Prostate gland (tissue), 2 donors: Measurements from ENCODE around the gene PDE9A.

Experiments
- POLR2A ChIP-seq: fragments of 450-650 bp; IDR thresholded peaks from one replicate; pipeline ENCODE4 v1.6.1; 2016; ENCODE audit warnings: antibody characterized with exemption, mild to moderate bottlenecking
- POLR2AphosphoS5 ChIP-seq: sonication (generic); formaldehyde crosslinking; IDR thresholded peaks from one replicate; pipeline ENCODE4 v1.6.1; 2017; ENCODE audit warnings: antibody characterized with exemption
- TF ChIP-seq, protein P1 (sequence below), 4 experiments: fragments of 200-600 bp in 2 of 4; fragments of 450-650 bp in 2 of 4; sonication (generic) in 2 of 4; IDR thresholded peaks; 1 replicate in 3 of 4; 2 replicates in 1 of 4; pipeline ENCODE4 v1.5.1; 2016 to 2019; ENCODE audit warnings: antibody characterized with exemption in 4 of 4, mild to moderate bottlenecking in 2 of 4, moderate library complexity in 2 of 4

DNA sequence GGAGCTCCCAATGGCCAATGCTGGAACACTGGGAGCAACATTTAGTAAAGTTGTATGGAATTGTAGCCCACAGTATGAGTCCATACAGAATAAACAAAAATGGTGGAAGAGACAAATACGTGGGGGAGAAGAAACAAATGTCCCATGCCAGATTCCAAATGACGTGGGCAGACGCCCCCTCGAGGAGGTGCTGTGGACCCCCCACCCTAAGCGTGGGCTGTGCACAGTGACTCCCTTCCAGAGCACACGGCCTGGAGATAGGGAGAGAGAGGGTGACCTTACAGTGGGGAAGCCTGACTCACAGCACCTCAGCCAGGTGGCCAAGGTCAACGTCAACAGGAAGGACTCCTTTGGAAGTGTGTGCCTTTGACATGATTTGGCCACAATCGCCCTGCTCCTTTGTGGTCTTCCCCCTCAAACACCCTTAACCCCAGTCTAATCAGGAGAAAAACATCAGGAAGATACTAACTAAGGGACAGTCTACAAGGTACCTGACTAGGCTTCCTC lies 13.7 kb upstream of the PDE9A start:
- TF ChIP-seq, protein P1, sequence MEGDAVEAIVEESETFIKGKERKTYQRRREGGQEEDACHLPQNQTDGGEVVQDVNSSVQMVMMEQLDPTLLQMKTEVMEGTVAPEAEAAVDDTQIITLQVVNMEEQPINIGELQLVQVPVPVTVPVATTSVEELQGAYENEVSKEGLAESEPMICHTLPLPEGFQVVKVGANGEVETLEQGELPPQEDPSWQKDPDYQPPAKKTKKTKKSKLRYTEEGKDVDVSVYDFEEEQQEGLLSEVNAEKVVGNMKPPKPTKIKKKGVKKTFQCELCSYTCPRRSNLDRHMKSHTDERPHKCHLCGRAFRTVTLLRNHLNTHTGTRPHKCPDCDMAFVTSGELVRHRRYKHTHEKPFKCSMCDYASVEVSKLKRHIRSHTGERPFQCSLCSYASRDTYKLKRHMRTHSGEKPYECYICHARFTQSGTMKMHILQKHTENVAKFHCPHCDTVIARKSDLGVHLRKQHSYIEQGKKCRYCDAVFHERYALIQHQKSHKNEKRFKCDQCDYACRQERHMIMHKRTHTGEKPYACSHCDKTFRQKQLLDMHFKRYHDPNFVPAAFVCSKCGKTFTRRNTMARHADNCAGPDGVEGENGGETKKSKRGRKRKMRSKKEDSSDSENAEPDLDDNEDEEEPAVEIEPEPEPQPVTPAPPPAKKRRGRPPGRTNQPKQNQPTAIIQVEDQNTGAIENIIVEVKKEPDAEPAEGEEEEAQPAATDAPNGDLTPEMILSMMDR (IDR thresholded peaks at IDR 0.05) = no peak
- no peak for TF ChIP-seq POLR2A
- no peak for TF ChIP-seq POLR2AphosphoS5
